ENCODE measurements around the gene FOCAD. TPM values are rescaled to one million over a fixed set of nuclear protein-coding genes. Genes with fewer than 3 reads are reported as not detected.

The FOCAD gene
- total RNA-seq, 1 experiment from 2014 or later, result 42.7 TPM

- BruUV-seq (replicated peaks), result no TSS peak
- H3K36me3 ChIP-seq (ENCODE audit: insufficient read depth, low read length, poor library complexity, severe bottlenecking), result no peaks in the 10 kb centered on the region
- H3K27me3 ChIP-seq (replicated peaks; ENCODE audit: insufficient read depth, low read depth, low read length, poor library complexity), result no peaks in the 10 kb centered on the region
- CTCF ChIA-PET, result no interaction called here
- no peaks in the 10 kb centered on the region for H3K9me3 ChIP-seq (ENCODE audit: low read depth, low read length, poor library complexity, severe bottlenecking)
- H3K4me1 ChIP-seq (ENCODE audit: insufficient read depth, low read length, poor library complexity, severe bottlenecking), result peaks cover 16% of the 10 kb centered on the region
- intact Hi-C loops (cut with micrococcal nuclease; ENCODE audit: unreplicated experiment), result no loop called here
- no peak overlapping the region for H3K4me3 ChIP-seq (ENCODE audit: low read depth, low read length, poor library complexity, severe bottlenecking)
- DNase-seq (ENCODE audit: low spot score), result no peak
- POLR2A ChIA-PET (ENCODE audit: low non-redundant PET), result no interaction called here
- TF ChIP-seq CTCF (conservative IDR thresholded peaks at IDR 0.05; ENCODE audit: low read depth, low read length), result no peak
- TF ChIP-seq EZH2 (IDR thresholded peaks at IDR 0.05; ENCODE audit: borderline replicate concordance, low read depth, low read length, poor library complexity, severe bottlenecking), result no peak
- H3K27ac ChIP-seq (ENCODE audit: low read depth, low read length, poor library complexity, severe bottlenecking), result no peak overlapping the region
Measured at GRCh38 chr9:20753761-20754160, 69.7 kb downstream of the FOCAD start.

- Histone ChIP-seq H3K4me1 (ENCODE audit: insufficient read depth, low read length, poor library complexity, severe bottlenecking) (peaks cover 8% of the 10 kb centered on the region), H3K27ac (ENCODE audit: low read depth, low read length, poor library complexity, severe bottlenecking) (no peak overlapping the region), H3K27me3 (replicated peaks; ENCODE audit: insufficient read depth, low read depth, low read length, poor library complexity) (no peaks in the 10 kb centered on the region), H3K4me3 (ENCODE audit: low read depth, low read length, poor library complexity, severe bottlenecking) (no peak overlapping the region), H3K36me3 (ENCODE audit: insufficient read depth, low read length, poor library complexity, severe bottlenecking) (no peaks in the 10 kb centered on the region), H3K9me3 (ENCODE audit: low read depth, low read length, poor library complexity, severe bottlenecking) (no peaks in the 10 kb centered on the region)
- BruUV-seq (replicated peaks), result no TSS peak
- no peak for TF ChIP-seq EZH2 (IDR thresholded peaks at IDR 0.05; ENCODE audit: borderline replicate concordance, low read depth, low read length, poor library complexity, severe bottlenecking)
- no peak for TF ChIP-seq CTCF (conservative IDR thresholded peaks at IDR 0.05; ENCODE audit: low read depth, low read length)
- DNase-seq (ENCODE audit: low spot score), result no peak
- ChIA-PET POLR2A (ENCODE audit: low non-redundant PET) (no interaction called here), CTCF (no interaction called here)
- intact Hi-C loops (cut with micrococcal nuclease; ENCODE audit: unreplicated experiment), result no loop called here
Measured at GRCh38 chr9:20754556-20754955, 70.5 kb downstream of the FOCAD start.

- H3K4me3 ChIP-seq (ENCODE audit: low read depth, low read length, poor library complexity, severe bottlenecking), result no peak overlapping the region
- no peaks in the 10 kb centered on the region for H3K27me3 ChIP-seq (replicated peaks; ENCODE audit: insufficient read depth, low read depth, low read length, poor library complexity)
- intact Hi-C loops (cut with micrococcal nuclease; ENCODE audit: unreplicated experiment), result no loop called here
- no peaks in the 10 kb centered on the region for H3K4me1 ChIP-seq (ENCODE audit: insufficient read depth, low read length, poor library complexity, severe bottlenecking)
- no peaks in the 10 kb centered on the region for H3K36me3 ChIP-seq (ENCODE audit: insufficient read depth, low read length, poor library complexity, severe bottlenecking)
- CTCF ChIA-PET, result no interaction called here
- POLR2A ChIA-PET (ENCODE audit: low non-redundant PET), result no interaction called here
- no peaks in the 10 kb centered on the region for H3K9me3 ChIP-seq (ENCODE audit: low read depth, low read length, poor library complexity, severe bottlenecking)
- H3K27ac ChIP-seq (ENCODE audit: low read depth, low read length, poor library complexity, severe bottlenecking), result no peak overlapping the region
- no TSS peak for BruUV-seq (replicated peaks)
- no peak for TF ChIP-seq EZH2 (IDR thresholded peaks at IDR 0.05; ENCODE audit: borderline replicate concordance, low read depth, low read length, poor library complexity, severe bottlenecking)
- no peak for TF ChIP-seq CTCF (conservative IDR thresholded peaks at IDR 0.05; ENCODE audit: low read depth, low read length)
- no peak for DNase-seq (ENCODE audit: low spot score)
Measured at GRCh38 chr9:20760246-20760891, 76.3 kb downstream of the FOCAD start.
